ENCODE measurements around the gene TMEM167A. TPM values are rescaled to one million over a fixed set of nuclear protein-coding genes. Genes with fewer than 3 reads are reported as not detected.

The TMEM167A gene
- total RNA-seq, 6 experiments from 2014 or later: 22.4 to 48.4 (median 39.0) TPM

DNA sequence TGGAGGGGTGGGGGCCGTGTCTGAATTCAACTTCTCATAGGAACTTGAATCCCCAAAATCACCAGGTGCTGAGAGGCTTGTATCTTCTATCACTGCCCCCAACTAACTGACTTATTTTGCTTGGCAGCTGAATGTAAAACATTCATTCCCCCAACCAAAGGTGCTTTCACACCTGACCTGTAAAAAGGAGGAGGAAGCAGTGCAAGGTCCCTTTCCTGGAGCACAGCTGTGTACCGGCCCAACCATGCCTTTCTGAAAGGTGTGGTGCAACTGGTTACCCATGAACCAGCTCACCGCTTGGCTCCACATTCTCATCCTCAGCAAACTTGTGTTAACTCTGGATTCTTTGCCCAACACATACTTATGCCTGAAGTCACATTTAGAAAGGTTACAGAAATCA lies 34.7 kb downstream of the TMEM167A start:
- no peaks in the 10 kb centered on the region for H3K36me3 ChIP-seq
- ATAC-seq (peak in 1 of 4 donors; percentile 24), DNase-seq (no peak)
- TF ChIP-seq POLR2A (IDR thresholded peaks at IDR 0.05): no peak
- TF ChIP-seq, protein P1, sequence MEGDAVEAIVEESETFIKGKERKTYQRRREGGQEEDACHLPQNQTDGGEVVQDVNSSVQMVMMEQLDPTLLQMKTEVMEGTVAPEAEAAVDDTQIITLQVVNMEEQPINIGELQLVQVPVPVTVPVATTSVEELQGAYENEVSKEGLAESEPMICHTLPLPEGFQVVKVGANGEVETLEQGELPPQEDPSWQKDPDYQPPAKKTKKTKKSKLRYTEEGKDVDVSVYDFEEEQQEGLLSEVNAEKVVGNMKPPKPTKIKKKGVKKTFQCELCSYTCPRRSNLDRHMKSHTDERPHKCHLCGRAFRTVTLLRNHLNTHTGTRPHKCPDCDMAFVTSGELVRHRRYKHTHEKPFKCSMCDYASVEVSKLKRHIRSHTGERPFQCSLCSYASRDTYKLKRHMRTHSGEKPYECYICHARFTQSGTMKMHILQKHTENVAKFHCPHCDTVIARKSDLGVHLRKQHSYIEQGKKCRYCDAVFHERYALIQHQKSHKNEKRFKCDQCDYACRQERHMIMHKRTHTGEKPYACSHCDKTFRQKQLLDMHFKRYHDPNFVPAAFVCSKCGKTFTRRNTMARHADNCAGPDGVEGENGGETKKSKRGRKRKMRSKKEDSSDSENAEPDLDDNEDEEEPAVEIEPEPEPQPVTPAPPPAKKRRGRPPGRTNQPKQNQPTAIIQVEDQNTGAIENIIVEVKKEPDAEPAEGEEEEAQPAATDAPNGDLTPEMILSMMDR (IDR thresholded peaks at IDR 0.05): no peak
- H3K9me3 ChIP-seq: no peaks in the 10 kb centered on the region
- no peak overlapping the region for H3K27ac ChIP-seq
- no peak overlapping the region for H3K4me3 ChIP-seq
- H3K27me3 ChIP-seq: no peaks in the 10 kb centered on the region
- intact Hi-C loops (cut with DNase I): no loop called here
- peaks cover 0 to 7% (median 3%) of the 10 kb centered on the region in 4 donors for H3K4me1 ChIP-seq
- 76% methylated on average over 3 of the region's 3 CpGs for WGBS (ENCODE audit: insufficient coverage, low coverage, low lambda C conversion rate, missing lambda C conversion rate)

GRCh38 chr5:83038924-83039323 lies 38.3 kb downstream of the TMEM167A start:
- intact Hi-C loops (cut with DNase I): no loop called here
- TF ChIP-seq POLR2A (IDR thresholded peaks at IDR 0.05): no peak
- TF ChIP-seq, protein P1 (IDR thresholded peaks at IDR 0.05): no peak
- H3K4me1 ChIP-seq: peaks cover 0 to 7% (median 3%) of the 10 kb centered on the region in 4 donors
- WGBS (ENCODE audit: insufficient coverage, low coverage, low lambda C conversion rate, missing lambda C conversion rate): 93% methylated on average over 3 of the region's 3 CpGs
- no peak overlapping the region for H3K27ac ChIP-seq
- no peaks in the 10 kb centered on the region for H3K9me3 ChIP-seq
- H3K4me3 ChIP-seq: no peak overlapping the region
- H3K36me3 ChIP-seq: no peaks in the 10 kb centered on the region
- ATAC-seq (no peak), DNase-seq (no peak)
- H3K27me3 ChIP-seq: no peaks in the 10 kb centered on the region

DNA sequence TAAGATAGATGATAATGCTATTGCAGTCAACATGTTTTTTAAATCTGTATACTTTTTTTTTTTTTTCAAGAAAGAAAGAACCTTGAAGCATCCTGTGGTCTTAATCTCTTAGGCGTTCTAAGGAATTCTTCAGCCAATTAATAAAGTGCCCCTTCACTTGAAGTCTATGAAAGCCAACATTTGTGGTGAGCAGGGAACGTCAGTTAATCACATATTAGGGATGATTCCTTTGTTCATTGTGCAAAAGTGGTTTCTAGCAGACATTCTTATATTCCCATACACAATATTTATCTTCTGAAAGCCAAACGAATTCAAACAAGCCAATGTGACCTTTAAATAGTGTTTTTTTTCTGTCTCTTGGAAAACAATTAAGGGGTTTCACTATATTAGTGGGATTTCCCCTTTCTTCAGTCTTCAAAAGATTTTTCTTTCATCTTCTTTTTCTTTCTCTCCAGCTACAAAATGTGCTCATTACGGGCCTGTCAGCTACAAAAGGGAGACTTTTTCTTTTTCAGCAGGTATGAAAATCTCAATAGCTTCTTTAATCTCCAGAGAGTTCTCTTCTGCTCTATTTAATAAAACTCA lies 40.1 kb downstream of the TMEM167A start:
- no peak overlapping the region for H3K27ac ChIP-seq
- 70% methylated on average over 4 of the region's 4 CpGs for WGBS (ENCODE audit: insufficient coverage, low coverage, low lambda C conversion rate, missing lambda C conversion rate)
- no peaks in the 10 kb centered on the region for H3K4me1 ChIP-seq
- ATAC-seq: no peak
- DNase-seq: no peak
- intact Hi-C loops (cut with DNase I): no loop called here
- no peak overlapping the region for H3K4me3 ChIP-seq
- no peaks in the 10 kb centered on the region for H3K27me3 ChIP-seq
- TF ChIP-seq POLR2A (IDR thresholded peaks at IDR 0.05): no peak
- H3K9me3 ChIP-seq: no peaks in the 10 kb centered on the region
- no peaks in the 10 kb centered on the region for H3K36me3 ChIP-seq

DNA sequence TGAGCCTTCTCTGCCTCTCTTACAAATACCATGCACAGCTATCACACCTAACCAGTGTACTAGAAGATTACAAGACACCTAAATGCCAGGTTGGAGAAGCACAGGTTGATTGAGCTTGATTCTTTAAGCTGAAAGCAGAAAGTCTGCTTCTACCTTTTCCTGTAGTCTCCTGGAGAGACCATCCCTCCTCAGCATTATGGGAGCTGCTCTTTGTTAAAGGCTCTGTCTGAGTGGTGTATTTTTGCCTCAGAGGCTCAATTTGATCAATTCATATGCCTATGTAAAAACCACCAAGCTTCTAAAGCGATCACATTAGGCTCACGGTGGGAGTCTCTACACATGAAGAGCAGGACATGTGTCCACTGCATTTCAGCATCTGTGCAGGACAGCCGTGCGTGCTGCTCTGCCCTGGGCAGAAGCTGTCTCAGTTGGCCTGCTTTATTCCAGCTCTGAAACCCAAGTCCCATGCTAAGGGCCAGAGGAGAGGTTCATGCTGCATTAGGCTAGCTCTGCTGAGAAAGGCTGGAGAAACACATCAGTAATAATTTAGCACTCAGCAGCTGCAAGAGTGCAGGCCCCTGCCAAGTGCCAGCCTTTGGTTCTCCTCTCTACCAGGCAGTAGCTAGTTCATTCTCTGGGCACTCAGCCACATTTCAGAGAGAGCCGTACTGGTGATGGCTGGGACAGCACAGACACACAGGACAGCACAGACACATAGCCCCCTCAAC lies 41.7 kb downstream of the TMEM167A start:
- 73% methylated on average over 3 of the region's 5 CpGs for WGBS (ENCODE audit: insufficient coverage, low coverage, low lambda C conversion rate, missing lambda C conversion rate)

More for the DNA sequence above, 41.7 kb downstream of the TMEM167A start:
- H3K36me3 ChIP-seq: no peaks in the 10 kb centered on the region
- H3K27me3 ChIP-seq: no peaks in the 10 kb centered on the region
- TF ChIP-seq POLR2A (IDR thresholded peaks at IDR 0.05): no peak
- TF ChIP-seq, protein P1 (IDR thresholded peaks at IDR 0.05): no peak
- H3K9me3 ChIP-seq: no peaks in the 10 kb centered on the region
- H3K4me1 ChIP-seq: no peaks in the 10 kb centered on the region
- no peak overlapping the region for H3K27ac ChIP-seq
- intact Hi-C loops (cut with DNase I): no loop called here
- H3K4me3 ChIP-seq: no peak overlapping the region
- DNase-seq: peak in 1 of 3 donors; percentile 24
- peak in 3 of 4 donors; percentile 47 to 78 (median 68) for ATAC-seq

Measured in right lobe of liver (tissue), 6 donors.